ENCODE measurements around the gene TRMT112. TPM values are rescaled to one million over a fixed set of nuclear protein-coding genes. Genes with fewer than 3 reads are reported as not detected.

Gene TRMT112
- total and polyA plus RNA-seq, 10 of the 15 experiments (the other 5 are each of a cell fraction or from before 2014, with no cell fraction given), result 212 to 455 (median 308) TPM

- TF ChIP-seq SP1 (IDR thresholded peaks at IDR 0.05; ENCODE audit: low read depth, low read length) (peak; percentile 43), SMARCA5 (IDR thresholded peaks at IDR 0.05) (peak; percentile 4), GATAD2B (conservative IDR thresholded peaks at IDR 0.05; ENCODE audit: low read depth) (peak; percentile 77), CREM (IDR thresholded peaks at IDR 0.05; ENCODE audit: low read depth) (no peak), CEBPZ (IDR thresholded peaks at IDR 0.05; ENCODE audit: low read depth, low read length) (no peak), HDAC2 (IDR thresholded peaks at IDR 0.05) (no peak), ZSCAN29 (IDR thresholded peaks at IDR 0.05) (no peak), IRF3 (IDR thresholded peaks at IDR 0.05) (peak; percentile 26; the same call in 1 of the 2 replicates), IKZF1 (conservative IDR thresholded peaks at IDR 0.05) (peak; percentile 65; the same call in 1 of the 2 replicates), MTA2 (IDR thresholded peaks at IDR 0.05; ENCODE audit: low read depth) (no peak), BHLHE40 (IDR thresholded peaks at IDR 0.05; ENCODE audit: borderline replicate concordance in 1 of 2, low read depth in 2 of 2, low read length in 1 of 2) (peak in 1 of 2 experiments; percentile 61; a peak in 2 of 4 replicates), TARDBP (IDR thresholded peaks at IDR 0.05; ENCODE audit: borderline replicate concordance) (no peak), CHD2 (IDR thresholded peaks at IDR 0.05; ENCODE audit: borderline replicate concordance, low read depth, low read length) (0 out of 2 replicates have a peak, but pooled peaks have one; percentile 18), ZBED1 (IDR thresholded peaks at IDR 0.05; ENCODE audit: borderline replicate concordance) (no peak), ZNF217 (IDR thresholded peaks at IDR 0.05) (no peak), EED (IDR thresholded peaks at IDR 0.05; ENCODE audit: low read depth) (no peak), SMAD1 (IDR thresholded peaks at IDR 0.05; ENCODE audit: low read depth, partially characterized antibody) (peak; percentile 32), YY1 (IDR thresholded peaks at IDR 0.05; ENCODE audit: low read depth, low read length) (peak; percentile 60), POLR2A (IDR thresholded peaks at IDR 0.05; ENCODE audit: low read depth, low read length) (peak; percentile 86), RUNX3 (IDR thresholded peaks at IDR 0.05; ENCODE audit: low read length) (no peak; the same call in 1 of the 2 replicates), MYB (IDR thresholded peaks at IDR 0.05; ENCODE audit: borderline replicate concordance, low read depth, low read length) (no peak)
- TF ChIP-seq, protein P1, sequence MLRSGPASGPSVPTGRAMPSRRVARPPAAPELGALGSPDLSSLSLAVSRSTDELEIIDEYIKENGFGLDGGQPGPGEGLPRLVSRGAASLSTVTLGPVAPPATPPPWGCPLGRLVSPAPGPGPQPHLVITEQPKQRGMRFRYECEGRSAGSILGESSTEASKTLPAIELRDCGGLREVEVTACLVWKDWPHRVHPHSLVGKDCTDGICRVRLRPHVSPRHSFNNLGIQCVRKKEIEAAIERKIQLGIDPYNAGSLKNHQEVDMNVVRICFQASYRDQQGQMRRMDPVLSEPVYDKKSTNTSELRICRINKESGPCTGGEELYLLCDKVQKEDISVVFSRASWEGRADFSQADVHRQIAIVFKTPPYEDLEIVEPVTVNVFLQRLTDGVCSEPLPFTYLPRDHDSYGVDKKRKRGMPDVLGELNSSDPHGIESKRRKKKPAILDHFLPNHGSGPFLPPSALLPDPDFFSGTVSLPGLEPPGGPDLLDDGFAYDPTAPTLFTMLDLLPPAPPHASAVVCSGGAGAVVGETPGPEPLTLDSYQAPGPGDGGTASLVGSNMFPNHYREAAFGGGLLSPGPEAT (IDR thresholded peaks at IDR 0.05; ENCODE audit: low read depth), result no peak
- TF ChIP-seq, protein P2, sequence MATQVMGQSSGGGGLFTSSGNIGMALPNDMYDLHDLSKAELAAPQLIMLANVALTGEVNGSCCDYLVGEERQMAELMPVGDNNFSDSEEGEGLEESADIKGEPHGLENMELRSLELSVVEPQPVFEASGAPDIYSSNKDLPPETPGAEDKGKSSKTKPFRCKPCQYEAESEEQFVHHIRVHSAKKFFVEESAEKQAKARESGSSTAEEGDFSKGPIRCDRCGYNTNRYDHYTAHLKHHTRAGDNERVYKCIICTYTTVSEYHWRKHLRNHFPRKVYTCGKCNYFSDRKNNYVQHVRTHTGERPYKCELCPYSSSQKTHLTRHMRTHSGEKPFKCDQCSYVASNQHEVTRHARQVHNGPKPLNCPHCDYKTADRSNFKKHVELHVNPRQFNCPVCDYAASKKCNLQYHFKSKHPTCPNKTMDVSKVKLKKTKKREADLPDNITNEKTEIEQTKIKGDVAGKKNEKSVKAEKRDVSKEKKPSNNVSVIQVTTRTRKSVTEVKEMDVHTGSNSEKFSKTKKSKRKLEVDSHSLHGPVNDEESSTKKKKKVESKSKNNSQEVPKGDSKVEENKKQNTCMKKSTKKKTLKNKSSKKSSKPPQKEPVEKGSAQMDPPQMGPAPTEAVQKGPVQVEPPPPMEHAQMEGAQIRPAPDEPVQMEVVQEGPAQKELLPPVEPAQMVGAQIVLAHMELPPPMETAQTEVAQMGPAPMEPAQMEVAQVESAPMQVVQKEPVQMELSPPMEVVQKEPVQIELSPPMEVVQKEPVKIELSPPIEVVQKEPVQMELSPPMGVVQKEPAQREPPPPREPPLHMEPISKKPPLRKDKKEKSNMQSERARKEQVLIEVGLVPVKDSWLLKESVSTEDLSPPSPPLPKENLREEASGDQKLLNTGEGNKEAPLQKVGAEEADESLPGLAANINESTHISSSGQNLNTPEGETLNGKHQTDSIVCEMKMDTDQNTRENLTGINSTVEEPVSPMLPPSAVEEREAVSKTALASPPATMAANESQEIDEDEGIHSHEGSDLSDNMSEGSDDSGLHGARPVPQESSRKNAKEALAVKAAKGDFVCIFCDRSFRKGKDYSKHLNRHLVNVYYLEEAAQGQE (IDR thresholded peaks at IDR 0.05; ENCODE audit: low read depth, low read length), result no peak
Observed at GRCh38 chr11:64317961-64318765, 804 bp upstream of the TRMT112 start, which contains the start of gene PRDX5 (continued).

All from GM12878 (cell line).